Hepatocyte (in vitro differentiated cells): ENCODE results near the gene RCL1. TPM values are rescaled to one million over a fixed set of nuclear protein-coding genes. Genes with fewer than 3 reads are reported as not detected.

Experiments used
- DNase-seq: peaks from one replicate; pipeline ENCODE4 v3.0.0-alpha.2; 2016; ENCODE audit warnings: low spot score
- H2AFZ ChIP-seq: fragments of 200-600 bp; sonication (generic); 2 replicates; pipeline ENCODE4 v1.6.0; 2016; ENCODE audit warnings: antibody characterized with exemption, mild to moderate bottlenecking
- H3K27ac ChIP-seq: fragments of 200-600 bp; sonication (generic); 2 replicates; pipeline ENCODE4 v1.5.1; 2016; ENCODE audit warnings: mild to moderate bottlenecking
- H3K27me3 ChIP-seq: fragments of 200-600 bp; sonication (generic); 2 replicates; pipeline ENCODE4 v1.6.1; 2016
- H3K36me3 ChIP-seq: fragments of 200-600 bp; sonication (generic); replicated peaks from 2 replicates; pipeline ENCODE4 v1.5.1; 2016; ENCODE audit warnings: low read depth; ENCODE audit not compliant: insufficient read depth
- H3K4me1 ChIP-seq: fragments of 200-600 bp; sonication (generic); 2 replicates; pipeline ENCODE4 v1.5.1; 2016; ENCODE audit warnings: mild to moderate bottlenecking, moderate library complexity; ENCODE audit not compliant: insufficient read depth
- H3K4me2 ChIP-seq: fragments of 200-600 bp; sonication (generic); 2 replicates; pipeline ENCODE4 v1.6.0; 2016
- H3K4me3 ChIP-seq: fragments of 200-600 bp; sonication (generic); 2 replicates; pipeline ENCODE4 v1.5.1; 2016; ENCODE audit warnings: mild to moderate bottlenecking
- H3K79me2 ChIP-seq: fragments of 200-600 bp; sonication (generic); 2 replicates; pipeline ENCODE4 v1.6.0; 2017; ENCODE audit warnings: mild to moderate bottlenecking
- H3K9me2 ChIP-seq: fragments of 200-600 bp; sonication (generic); replicated peaks from 2 replicates; pipeline ENCODE4 v1.6.0; 2017; ENCODE audit warnings: mild to moderate bottlenecking; ENCODE audit not compliant: insufficient read depth
- H3K9me3 ChIP-seq: fragments of 200-600 bp; sonication (generic); 2 replicates; pipeline ENCODE4 v1.5.1; 2016; ENCODE audit warnings: low read depth, mild to moderate bottlenecking
- H4K20me1 ChIP-seq: fragments of 200-600 bp; sonication (generic); 2 replicates; pipeline ENCODE4 v1.6.0; 2016; ENCODE audit warnings: mild to moderate bottlenecking; ENCODE audit not compliant: insufficient read depth, poor library complexity, severe bottlenecking
- CTCF ChIP-seq: fragments of 200-600 bp; sonication (generic); IDR thresholded peaks from 2 replicates; pipeline ENCODE4 v1.5.1; 2016; ENCODE audit warnings: antibody characterized with exemption, mild to moderate bottlenecking; ENCODE audit not compliant: poor library complexity
- EZH2 ChIP-seq: fragments of 200-600 bp; sonication (generic); IDR thresholded peaks from 2 replicates; pipeline ENCODE4 v1.6.1; 2016; ENCODE audit warnings: antibody characterized with exemption, mild to moderate bottlenecking, borderline replicate concordance
- EZH2phosphoT487 ChIP-seq: fragments of 200-600 bp; sonication (generic); IDR thresholded peaks from one replicate; pipeline ENCODE4 v1.6.1; 2018; ENCODE audit warnings: antibody characterized with exemption, mild to moderate bottlenecking, low read depth, moderate library complexity; ENCODE audit not compliant: unreplicated experiment, severe bottlenecking
- WGBS: methylation state at CpG from one replicate; pipeline ENCODE4 v1.1.6; 2016; ENCODE audit warnings: low lambda C conversion rate; ENCODE audit errors: missing lambda C conversion rate; 5-methylcytosine and 5-hydroxymethylcytosine counted together
- microRNA-seq: library from miRNA; unstranded; fragments of <30 nt; microRNA quantifications from one replicate; pipeline ENCODE4, GENCODE V29; 2017
- polyA plus RNA-seq: library from polyadenylated mRNA; unstranded; fragments of >200 nt; fragmentation: Nextera tagmentation; extraction: Ambion mirVana; gene quantifications from 2 replicates; pipeline ENCODE4 v1.2.1, GENCODE V29; 2016
- small RNA-seq: library from RNA; depleted of rRNA; stranded (forward); fragments of <200 nt; gene quantifications from one replicate; pipeline ENCODE3, GENCODE V24; 2014
- total RNA-seq: library from RNA; depleted of rRNA; stranded (reverse); fragments of >200 nt; gene quantifications from 2 replicates; pipeline ENCODE4 v1.2.3, GENCODE V29; 2014

Gene RCL1
- total and polyA plus RNA-seq, 2 experiments from 2014 or later, result 25.6 to 30.1 TPM

- H3K4me1 ChIP-seq, result peaks cover 6% of the 10 kb centered on the region
- H3K4me2 ChIP-seq, result peak overlapping the region; percentile 70
- H3K27ac ChIP-seq, result no peak overlapping the region
- H3K79me2 ChIP-seq, result no peaks in the 10 kb centered on the region
- H4K20me1 ChIP-seq, result no peaks in the 10 kb centered on the region
- TF ChIP-seq CTCF, result no peak
- no peak for TF ChIP-seq EZH2phosphoT487
- no peak for TF ChIP-seq EZH2
- no peaks in the 10 kb centered on the region for H3K9me2 ChIP-seq
- no peaks in the 10 kb centered on the region for H3K36me3 ChIP-seq
- H2AFZ ChIP-seq, result no peak overlapping the region
- 87% methylated on average over 8 of the region's 8 CpGs for WGBS
- H3K27me3 ChIP-seq, result no peaks in the 10 kb centered on the region
- H3K4me3 ChIP-seq, result no peak overlapping the region
- no peaks in the 10 kb centered on the region for H3K9me3 ChIP-seq
- DNase-seq, result no peak
These were observed 109.4 kb downstream of the RCL1 start for GRCh38 chr9:4902135-4902475.

- Histone ChIP-seq H4K20me1 (no peaks in the 10 kb centered on the region), H3K79me2 (no peaks in the 10 kb centered on the region), H3K9me2 (no peaks in the 10 kb centered on the region), H2AFZ (no peak overlapping the region), H3K27ac (no peak overlapping the region), H3K4me2 (no peak overlapping the region), H3K4me3 (no peak overlapping the region), H3K36me3 (no peaks in the 10 kb centered on the region), H3K9me3 (no peaks in the 10 kb centered on the region), H3K4me1 (peaks cover 6% of the 10 kb centered on the region), H3K27me3 (no peaks in the 10 kb centered on the region)
- DNase-seq, result no peak
- WGBS, result 91% methylated on average over 3 of the region's 3 CpGs
- no peak for TF ChIP-seq CTCF
- TF ChIP-seq EZH2phosphoT487, result no peak
- no peak for TF ChIP-seq EZH2
These were observed 111.8 kb downstream of the RCL1 start for GRCh38 chr9:4904322-4905134.

GRCh38 chr9:4905135-4905490 lies 112.4 kb downstream of the RCL1 start:
- no peaks in the 10 kb centered on the region for H3K79me2 ChIP-seq
- H3K4me1 ChIP-seq, result peaks cover 6% of the 10 kb centered on the region
- no peaks in the 10 kb centered on the region for H3K27me3 ChIP-seq
- no peaks in the 10 kb centered on the region for H3K9me3 ChIP-seq
- H4K20me1 ChIP-seq, result no peaks in the 10 kb centered on the region
- H2AFZ ChIP-seq, result no peak overlapping the region
- H3K36me3 ChIP-seq, result no peaks in the 10 kb centered on the region
- 79% methylated on average over 2 of the region's 2 CpGs for WGBS
- no peak for DNase-seq
- no peak overlapping the region for H3K27ac ChIP-seq
- H3K9me2 ChIP-seq, result no peaks in the 10 kb centered on the region
- no peak overlapping the region for H3K4me3 ChIP-seq
- TF ChIP-seq EZH2phosphoT487 (no peak), CTCF (no peak), EZH2 (no peak)
- H3K4me2 ChIP-seq, result no peak overlapping the region

Small RNA genes within 50 kb of the gene (microRNA-seq; reads per million reads assigned to microRNA genes)
- 68.0 reads per million, percentile 57 among the genes with 10 or more reads in this experiment for gene MIR101-2

Small RNA genes within 50 kb of the gene (small RNA-seq; reads per million reads assigned to genes)
- gene AL158147.1 (not detected), gene MIR101-2 (not detected)

Other genes starting within 250 kb of the RCL1 start
- gene PLPP6, start 130.7 kb upstream of the RCL1 start, total RNA-seq, result 28.1 and 32.1 TPM in 2 replicates
- 19.6 and 23.5 TPM in 2 replicates for gene PLPP6, start 130.7 kb upstream of the RCL1 start, polyA plus RNA-seq
- 1.0 and 2.5 TPM in 2 replicates for gene SPATA6L, start 126.5 kb upstream of the RCL1 start, total RNA-seq
- gene SPATA6L, start 126.5 kb upstream of the RCL1 start, polyA plus RNA-seq, result 2.0 and 2.3 TPM in 2 replicates
- 25.5 and 28.6 TPM in 2 replicates for gene CDC37L1, start 113.4 kb upstream of the RCL1 start, total RNA-seq
- 15.3 and 17.2 TPM in 2 replicates for gene CDC37L1, start 113.4 kb upstream of the RCL1 start, polyA plus RNA-seq
- gene AK3, start 51.7 kb upstream of the RCL1 start, total RNA-seq, result 121 and 141 TPM in 2 replicates
- 72.6 and 102 TPM in 2 replicates for gene AK3, start 51.7 kb upstream of the RCL1 start, polyA plus RNA-seq
- 17.1 and 20.8 TPM in 2 replicates for gene JAK2, start 192.3 kb downstream of the RCL1 start, total RNA-seq
- gene JAK2, start 192.3 kb downstream of the RCL1 start, polyA plus RNA-seq, result 11.8 and 14.3 TPM in 2 replicates